Endothelial cell of umbilical vein (primary cell): ENCODE results near the gene DNTT. TPM values are rescaled to one million over a fixed set of nuclear protein-coding genes. Genes with fewer than 3 reads are reported as not detected.

Source experiments
- BruUV-seq: library from RNA; stranded (reverse); fragments of 400-500 nt; replicated peaks from 2 replicates; lab custom pipeline; 2021; lab: Mats Ljungman, UMichigan
- CTCF ChIA-PET: fragments of 300-600, 350-600 bp; sonication (Branson Sonifier 250); formaldehyde crosslinking; loops from one replicate; lab custom pipeline; 2021; ENCODE audit warnings: antibody characterized with exemption, inconsistent platforms; lab: Charles Lee
- POLR2A ChIA-PET: fragments of 300-600, 350-600 bp; sonication (Branson Sonifier 250); formaldehyde crosslinking; loops from one replicate; lab custom pipeline; 2021; ENCODE audit warnings: antibody characterized with exemption, inconsistent platforms; lab: Charles Lee
- DNase-seq: peaks from one replicate; pipeline ENCODE4 v3.0.0-alpha.2; 2011; ENCODE audit warnings: low read depth, low spot score
- FAIRE-seq: peaks from 2 replicates; lab custom pipeline; 2011; peaks lifted over from hg19 to GRCh38; lab: Jason Lieb, UNC
- H2AFZ ChIP-seq: 2 replicates; pipeline ENCODE4 v1.6.0; 2012; ENCODE audit warnings: low read depth, low read length, control low read depth, inconsistent platforms
- H3K27ac ChIP-seq: 2 replicates; pipeline ENCODE4 v1.5.1; 2011; ENCODE audit warnings: low read depth, mild to moderate bottlenecking, control low read depth, low read length, moderate library complexity; ENCODE audit not compliant: insufficient read depth
- H3K27me3 ChIP-seq, 2 experiments: 2 replicates each; pipeline versions ENCODE4 v1.6.0 to v1.6.1; 2011; ENCODE audit warnings: low read length in 2 of 2, mixed read lengths in 1 of 2; ENCODE audit not compliant: control insufficient read depth in 2 of 2, insufficient read depth in 2 of 2
- H3K36me3 ChIP-seq, 2 experiments: 2 replicates in 1 of 2; 3 replicates in 1 of 2; pipeline ENCODE4 v1.5.1; 2011; ENCODE audit warnings: low read length in 2 of 2, mild to moderate bottlenecking in 1 of 2, moderate library complexity in 1 of 2; ENCODE audit not compliant: control insufficient read depth in 2 of 2, insufficient read depth in 2 of 2; ENCODE audit errors: extremely low read depth in 1 of 2
- H3K4me1 ChIP-seq: 3 replicates; pipeline ENCODE4 v1.5.1; 2011; ENCODE audit warnings: mild to moderate bottlenecking, low read length; ENCODE audit not compliant: control insufficient read depth, insufficient read depth; ENCODE audit errors: extremely low read depth
- H3K4me2 ChIP-seq: 2 replicates; pipeline ENCODE4 v1.6.1; 2011; ENCODE audit warnings: low read length, control low read depth, mixed read lengths; ENCODE audit not compliant: insufficient read depth
- H3K4me3 ChIP-seq, 3 experiments: fragments of 200-600 bp in 1 of 3; sonication (generic), shearing (Covaris generic) in 1 of 3; replicated peaks in 1 of 3; 2 replicates each; pipeline ENCODE4 v1.5.1; 2011 to 2016; ENCODE audit warnings: control low read depth in 3 of 3, low read length in 3 of 3, mild to moderate bottlenecking in 2 of 3, inconsistent platforms in 1 of 3, low read depth in 1 of 3, moderate library complexity in 1 of 3; ENCODE audit not compliant: insufficient read depth in 1 of 3
- H3K79me2 ChIP-seq: 2 replicates; pipeline ENCODE4 v1.6.0; 2012; ENCODE audit warnings: low read length, inconsistent platforms; ENCODE audit not compliant: control insufficient read depth, insufficient read depth
- H3K9ac ChIP-seq: replicated peaks from 2 replicates; pipeline ENCODE3; 2011; ENCODE audit warnings: low read length, control low read depth; ENCODE audit not compliant: insufficient read depth; ENCODE audit errors: extremely low read depth
- H3K9me1 ChIP-seq: replicated peaks from 3 replicates; pipeline ENCODE4 v1.6.0; 2011; ENCODE audit warnings: mild to moderate bottlenecking, low read length; ENCODE audit not compliant: control insufficient read depth, insufficient read depth; ENCODE audit errors: extremely low read depth
- H3K9me3 ChIP-seq: replicated peaks from 2 replicates; pipeline ENCODE4 v1.5.1; 2012; ENCODE audit warnings: low read length, inconsistent platforms; ENCODE audit not compliant: control insufficient read depth, insufficient read depth
- H4K20me1 ChIP-seq: replicated peaks from 2 replicates; pipeline ENCODE3; 2011; ENCODE audit warnings: mild to moderate bottlenecking, low read length; ENCODE audit not compliant: control insufficient read depth, insufficient read depth; ENCODE audit errors: extremely low read depth
- CTCF ChIP-seq, 2 donors: IDR thresholded peaks; 1 replicate in 1 of 2; 2 replicates in 1 of 2; pipeline ENCODE4 v1.5.1; 2011; ENCODE audit warnings: low read length in 2 of 2, mild to moderate bottlenecking in 2 of 2, moderate library complexity in 2 of 2, control low read depth in 1 of 2, inconsistent platforms in 1 of 2, low read depth in 1 of 2; ENCODE audit not compliant: insufficient read depth in 1 of 2; ENCODE audit errors: extremely low read depth in 1 of 2
- EZH2 ChIP-seq: IDR thresholded peaks from 2 replicates; pipeline ENCODE4 v1.6.1; 2012; ENCODE audit warnings: borderline replicate concordance, low read depth, mild to moderate bottlenecking, moderate library complexity, low read length, inconsistent platforms; ENCODE audit not compliant: severe bottlenecking
- FOS ChIP-seq: IDR thresholded peaks from 2 replicates; pipeline ENCODE4 v1.6.1; 2011; ENCODE audit warnings: mild to moderate bottlenecking, low read length, moderate library complexity, borderline replicate concordance; ENCODE audit not compliant: insufficient read depth
- GATA2 ChIP-seq: IDR thresholded peaks from 2 replicates; pipeline ENCODE4 v1.7.0; 2011; ENCODE audit warnings: low read depth, mild to moderate bottlenecking, moderate library complexity, mixed read lengths, low read length; ENCODE audit not compliant: insufficient read length, insufficient read depth
- JUN ChIP-seq: IDR thresholded peaks from 2 replicates; pipeline ENCODE4 v1.6.1; 2011; ENCODE audit warnings: borderline replicate concordance, low read depth; ENCODE audit not compliant: insufficient read length, insufficient read depth
- MAX ChIP-seq: IDR thresholded peaks from 2 replicates; pipeline ENCODE4 v1.6.1; 2011; ENCODE audit not compliant: insufficient read depth, insufficient read length
- MYC ChIP-seq: IDR thresholded peaks from one replicate; pipeline ENCODE4 v1.6.1; 2011; ENCODE audit warnings: mild to moderate bottlenecking, low read depth, low read length
- POLR2A ChIP-seq: IDR thresholded peaks from 2 replicates; pipeline ENCODE4 v1.6.1; 2012; ENCODE audit warnings: low read depth, mild to moderate bottlenecking, control low read depth, low read length
- POLR2AphosphoS5 ChIP-seq: IDR thresholded peaks from 2 replicates; pipeline ENCODE4 v1.6.1; 2012; ENCODE audit warnings: low read depth, mild to moderate bottlenecking, control low read depth, low read length, moderate library complexity; ENCODE audit not compliant: insufficient read depth
- dilution Hi-C: fragments of 300-500 bp; cut with MboI; formaldehyde crosslinking; loops from one replicate; pipeline ENCODE4 v1.15.0; 2019; ENCODE audit warnings: low sequenced_read_pairs; ENCODE audit not compliant: extremely low pct_ligation_motif_present
- intact Hi-C: fragments of 100-400 bp; cut with micrococcal nuclease; formaldehyde crosslinking; loops from one replicate; pipeline ENCODE4 v1.10.0; 2022
- polyA plus RNA-seq, 4 experiments: library from polyadenylated mRNA; depleted of rRNA in 3 of 4; stranded (reverse) in 3 of 4; unstranded in 1 of 4; fragments of >200 nt; gene quantifications; 2 replicates each; pipeline versions ENCODE4 v1.2.1 to v1.2.3, GENCODE V29; 2011 to 2012; ENCODE audit warnings: missing spikeins in 1 of 4
- total RNA-seq: library from RNA; stranded (reverse); gene quantifications from 2 replicates; pipeline ENCODE4 v1.2.3, GENCODE V29; 2021

The DNTT gene
- total and polyA plus RNA-seq, 2 donors (not counting 3 experiments of a cell fraction or from before 2014, with no cell fraction given), result not detected

- Histone ChIP-seq H4K20me1 (no peaks in the 10 kb centered on the region), H3K4me1 (no peaks in the 10 kb centered on the region), H3K79me2 (no peaks in the 10 kb centered on the region), H2AFZ (no peak overlapping the region), H3K27ac (no peak overlapping the region), H3K36me3 (no peaks in the 10 kb centered on the region), H3K4me2 (no peak overlapping the region), H3K9me1 (no peaks in the 10 kb centered on the region), H3K9ac (no peak overlapping the region), H3K9me3 (no peaks in the 10 kb centered on the region), H3K27me3 (peaks cover 2 to 7% of the 10 kb centered on the region in 2 experiments), H3K4me3 (no peak overlapping the region)
- ChIA-PET CTCF (interaction anchor here (1.2 to 1.3 kb wide), 2 partner anchors 18 to 673 kb away, joined by 3 to 4 read pairs; no protein-coding TSS in a partner anchor), POLR2A (no interaction called here)
- dilution Hi-C loops, result no loop called here
- FAIRE-seq (no peak), DNase-seq (no peak)
- TF ChIP-seq CTCF (IDR thresholded peaks at IDR 0.05; ENCODE audit: extremely low read depth in 1 of 2, insufficient read depth in 1 of 2, low read depth in 1 of 2, low read length in 2 of 2) (no peak), MAX (no peak), POLR2AphosphoS5 (no peak), POLR2A (no peak), EZH2 (no peak), MYC (no peak), JUN (no peak), GATA2 (no peak), FOS (no peak)
- BruUV-seq, result no TSS peak
- intact Hi-C loops, result no loop called here
These were observed 48.3 kb downstream of the DNTT start for GRCh38 chr10:96352582-96352981.
